ENCODE results near the gene TRIM2. TPM values are rescaled to one million over a fixed set of nuclear protein-coding genes. Genes with fewer than 3 reads are reported as not detected.
A peak's percentile ranks its signal among the peaks of the same experiment; 100 is the strongest.

TRIM2 gene
- total and polyA plus RNA-seq, 2 donors from 2014 or later: 23.3 to 122 TPM

GRCh38 chr4:153345012-153345981 lies 141.1 kb downstream of the TRIM2 start:
- peak overlapping the region; percentile 59 to 85 (median 61) for H3K9ac ChIP-seq (ENCODE audit: low read length in 3 of 3)
- intact Hi-C loops (cut with DNase I): no loop called here
- no peak overlapping the region for H3K27ac ChIP-seq (ENCODE audit: low read depth in 2 of 2, low read length in 2 of 2)
- peak in 3 of 5 donors; percentile 64 to 84 (median 83) for DNase-seq
- FAIRE-seq: no peak
- no peak for TF ChIP-seq CTCF (IDR thresholded peaks at IDR 0.05; ENCODE audit: borderline replicate concordance, extremely low read depth, insufficient read depth)
- peaks cover 0 to 2% (median 0%) of the 10 kb centered on the region in 3 donors for H3K4me1 ChIP-seq (ENCODE audit: control insufficient read depth in 2 of 3, insufficient read depth in 2 of 3, low read depth in 1 of 3, low read length in 3 of 3)
- no peaks in the 10 kb centered on the region for H3K27me3 ChIP-seq (ENCODE audit: control insufficient read depth, insufficient read depth, low read length)
- peak overlapping the region; percentile 79 to 85 (median 85) for H3K4me3 ChIP-seq (ENCODE audit: low read length in 3 of 3)
- no peaks in the 10 kb centered on the region for H3K9me3 ChIP-seq (ENCODE audit: control insufficient read depth in 2 of 3, insufficient read depth in 1 of 3, low read length in 3 of 3)
- H3K36me3 ChIP-seq (ENCODE audit: control insufficient read depth in 2 of 3, insufficient read depth in 3 of 3, low read length in 3 of 3): peaks cover 0 to 1% (median 0%) of the 10 kb centered on the region in 3 donors

- peak overlapping the region in 1 of 3 donors; percentile 59 for H3K9ac ChIP-seq (ENCODE audit: low read length in 3 of 3)
Observed at GRCh38 chr4:153346031-153346430, 141.8 kb downstream of the TRIM2 start.

GRCh38 chr4:153346563-153346962 lies 142.3 kb downstream of the TRIM2 start:
- H3K4me3 ChIP-seq (ENCODE audit: low read length in 3 of 3): no peak overlapping the region
- intact Hi-C loops (cut with DNase I): no loop called here
- no peak overlapping the region for H3K9ac ChIP-seq (ENCODE audit: low read length in 3 of 3)
- H3K36me3 ChIP-seq (ENCODE audit: control insufficient read depth in 2 of 3, insufficient read depth in 3 of 3, low read length in 3 of 3): no peaks in the 10 kb centered on the region
- DNase-seq (peak in 2 of 5 donors; percentile 30 to 70), FAIRE-seq (no peak)
- no peaks in the 10 kb centered on the region for H3K27me3 ChIP-seq (ENCODE audit: control insufficient read depth, insufficient read depth, low read length)
- H3K27ac ChIP-seq (ENCODE audit: low read depth in 2 of 2, low read length in 2 of 2): no peak overlapping the region
- peaks cover 0 to 2% (median 0%) of the 10 kb centered on the region in 3 donors for H3K4me1 ChIP-seq (ENCODE audit: control insufficient read depth in 2 of 3, insufficient read depth in 2 of 3, low read depth in 1 of 3, low read length in 3 of 3)
- TF ChIP-seq CTCF (IDR thresholded peaks at IDR 0.05; ENCODE audit: borderline replicate concordance, extremely low read depth, insufficient read depth): no peak
- no peaks in the 10 kb centered on the region for H3K9me3 ChIP-seq (ENCODE audit: control insufficient read depth in 2 of 3, insufficient read depth in 1 of 3, low read length in 3 of 3)

More at GRCh38 chr4:153346031-153346430, 141.8 kb downstream of the TRIM2 start:
- peak overlapping the region; percentile 79 to 85 (median 85) for H3K4me3 ChIP-seq (ENCODE audit: low read length in 3 of 3)
- no peak overlapping the region for H3K27ac ChIP-seq (ENCODE audit: low read depth in 2 of 2, low read length in 2 of 2)
- H3K36me3 ChIP-seq (ENCODE audit: control insufficient read depth in 2 of 3, insufficient read depth in 3 of 3, low read length in 3 of 3): no peaks in the 10 kb centered on the region
- no peaks in the 10 kb centered on the region for H3K9me3 ChIP-seq (ENCODE audit: control insufficient read depth in 2 of 3, insufficient read depth in 1 of 3, low read length in 3 of 3)
- TF ChIP-seq CTCF (IDR thresholded peaks at IDR 0.05; ENCODE audit: borderline replicate concordance, extremely low read depth, insufficient read depth): no peak
- DNase-seq (no peak), FAIRE-seq (no peak)
- intact Hi-C loops (cut with DNase I): no loop called here
- peaks cover 0 to 2% (median 0%) of the 10 kb centered on the region in 3 donors for H3K4me1 ChIP-seq (ENCODE audit: control insufficient read depth in 2 of 3, insufficient read depth in 2 of 3, low read depth in 1 of 3, low read length in 3 of 3)
- H3K27me3 ChIP-seq (ENCODE audit: control insufficient read depth, insufficient read depth, low read length): no peaks in the 10 kb centered on the region

Data from kidney (tissue), 14 donors.